MG63 (cell line): Measurements from ENCODE around the gene ENOSF1. TPM values are rescaled to one million over a fixed set of nuclear protein-coding genes. Genes with fewer than 3 reads are reported as not detected.
"Not testable (repeated sequence)": the region's sequence is repeated elsewhere in the genome, so short reads cannot be mapped to it uniquely, and the experiment has no call there.

Experiments used
- DNase-seq: peaks from one replicate; pipeline ENCODE4 v3.0.0-alpha.2; 2020
- H3K27me3 ChIP-seq: fragments of 250-450 bp; sonication (Bioruptor Pico); 2 replicates; pipeline ENCODE4 v1.5.1; 2020; ENCODE audit warnings: mild to moderate bottlenecking, moderate library complexity
- H3K36me3 ChIP-seq: fragments of 250-450 bp; sonication (Bioruptor Pico); 2 replicates; pipeline ENCODE4 v1.5.1; 2020; ENCODE audit warnings: mild to moderate bottlenecking, moderate library complexity
- H3K4me3 ChIP-seq: fragments of 250-450 bp; sonication (Bioruptor Pico); 2 replicates; pipeline ENCODE4 v1.5.1; 2020; ENCODE audit warnings: mild to moderate bottlenecking, moderate library complexity
- H3K9me3 ChIP-seq: fragments of 250-450 bp; sonication (Bioruptor Pico); 2 replicates; pipeline ENCODE4 v1.5.1; 2020; ENCODE audit warnings: mild to moderate bottlenecking, moderate library complexity
- total RNA-seq: library from RNA; depleted of rRNA; stranded (reverse); fragments of >200 nt; shearing (Covaris generic); gene quantifications from 2 replicates; pipeline ENCODE4 v1.2.3, GENCODE V29; 2014; ENCODE audit warnings: low replicate concordance; rRNA removed

The ENOSF1 gene
- total RNA-seq = 0.27 and 7.8 TPM in 2 replicates

- no peaks in the 10 kb centered on the region for H3K36me3 ChIP-seq
- peaks cover 6% of the 10 kb centered on the region; the same call in 1 of the 2 replicates for H3K9me3 ChIP-seq
- peak; percentile 73 for DNase-seq
- H3K27me3 ChIP-seq = no peaks in the 10 kb centered on the region
- H3K4me3 ChIP-seq = peak within 1 kb of the TSS; percentile 66
These were observed at the start of gene ENOSF1 for GRCh38 chr18:712401-713134. Gene ENOSF1, minus strand, starts transcription at chr18:712630. Its CDS starts 43 bp downstream, at chr18:712587.

GRCh38 chr18:759864-760263 lies 47.4 kb upstream of the ENOSF1 start:
- not testable (repeated sequence) for H3K27me3 ChIP-seq, DNase-seq, H3K36me3 ChIP-seq, H3K9me3 ChIP-seq, H3K4me3 ChIP-seq

GRCh38 chr18:755506-755905 lies 43.1 kb upstream of the ENOSF1 start:
- no peaks in the 10 kb centered on the region for H3K9me3 ChIP-seq
- H3K27me3 ChIP-seq = no peaks in the 10 kb centered on the region
- H3K36me3 ChIP-seq = peaks cover 8% of the 10 kb centered on the region; the same call in 1 of the 2 replicates
- DNase-seq = no peak
- H3K4me3 ChIP-seq = no peak overlapping the region

GRCh38 chr18:754656-755055 lies 42.2 kb upstream of the ENOSF1 start:
- Histone ChIP-seq H3K9me3 (no peaks in the 10 kb centered on the region), H3K27me3 (no peaks in the 10 kb centered on the region), H3K4me3 (no peak overlapping the region), H3K36me3 (peaks cover 8% of the 10 kb centered on the region; the same call in 1 of the 2 replicates)
- DNase-seq = no peak

- Histone ChIP-seq H3K9me3 (no peaks in the 10 kb centered on the region), H3K27me3 (no peaks in the 10 kb centered on the region), H3K36me3 (peaks cover 19% of the 10 kb centered on the region), H3K4me3 (no peak overlapping the region)
- no peak for DNase-seq
These were observed 38.0 kb upstream of the ENOSF1 start for GRCh38 chr18:750456-750855.

- Histone ChIP-seq H3K36me3 (peaks cover 27% of the 10 kb centered on the region), H3K27me3 (no peaks in the 10 kb centered on the region), H3K4me3 (no peak overlapping the region)
These were observed 32.6 kb upstream of the ENOSF1 start for GRCh38 chr18:744832-745597.

GRCh38 chr18:741931-742512 lies 29.6 kb upstream of the ENOSF1 start:
- no peak for DNase-seq
- Histone ChIP-seq H3K9me3 (no peaks in the 10 kb centered on the region), H3K36me3 (peaks cover 35% of the 10 kb centered on the region), H3K4me3 (no peak overlapping the region), H3K27me3 (no peaks in the 10 kb centered on the region)

More at GRCh38 chr18:744832-745597, 32.6 kb upstream of the ENOSF1 start:
- no peak for DNase-seq
- no peaks in the 10 kb centered on the region for H3K9me3 ChIP-seq

GRCh38 chr18:732371-732770 lies 19.9 kb upstream of the ENOSF1 start:
- Histone ChIP-seq H3K27me3 (no peaks in the 10 kb centered on the region), H3K36me3 (peaks cover 19% of the 10 kb centered on the region), H3K4me3 (no peak overlapping the region), H3K9me3 (no peaks in the 10 kb centered on the region)
- no peak for DNase-seq

- no peak overlapping the region for H3K4me3 ChIP-seq
- DNase-seq = no peak
- no peaks in the 10 kb centered on the region for H3K27me3 ChIP-seq
- peaks cover 12% of the 10 kb centered on the region for H3K36me3 ChIP-seq
- no peaks in the 10 kb centered on the region for H3K9me3 ChIP-seq
These were observed 18.8 kb upstream of the ENOSF1 start for GRCh38 chr18:731185-731584.

GRCh38 chr18:730692-731091 lies 18.3 kb upstream of the ENOSF1 start:
- peaks cover 12% of the 10 kb centered on the region for H3K36me3 ChIP-seq
- no peak for DNase-seq
- no peaks in the 10 kb centered on the region for H3K9me3 ChIP-seq
- no peak overlapping the region for H3K4me3 ChIP-seq
- no peaks in the 10 kb centered on the region for H3K27me3 ChIP-seq

GRCh38 chr18:730120-730519 lies 17.7 kb upstream of the ENOSF1 start:
- H3K9me3 ChIP-seq, H3K27me3 ChIP-seq, DNase-seq, H3K4me3 ChIP-seq: not testable (repeated sequence)
- peaks cover 11% of the 10 kb centered on the region for H3K36me3 ChIP-seq

- DNase-seq = no peak
- Histone ChIP-seq H3K36me3 (peaks cover 9% of the 10 kb centered on the region), H3K9me3 (no peaks in the 10 kb centered on the region)
These were observed 13.2 kb upstream of the ENOSF1 start for GRCh38 chr18:725646-726045.

GRCh38 chr18:723541-724080 lies 11.2 kb upstream of the ENOSF1 start:
- Histone ChIP-seq H3K27me3 (no peaks in the 10 kb centered on the region), H3K9me3 (no peaks in the 10 kb centered on the region), H3K36me3 (peaks cover 9% of the 10 kb centered on the region), H3K4me3 (no peak overlapping the region)
- DNase-seq = no peak

More at GRCh38 chr18:725646-726045, 13.2 kb upstream of the ENOSF1 start:
- Histone ChIP-seq H3K4me3 (no peak overlapping the region), H3K27me3 (no peaks in the 10 kb centered on the region)

GRCh38 chr18:717003-717402 lies 4.6 kb upstream of the ENOSF1 start:
- Histone ChIP-seq H3K36me3 (no peaks in the 10 kb centered on the region; the same call in 1 of the 2 replicates), H3K27me3 (no peaks in the 10 kb centered on the region), H3K4me3 (no peak overlapping the region), H3K9me3 (peaks cover 6% of the 10 kb centered on the region; the same call in 1 of the 2 replicates)
- DNase-seq = no peak

- DNase-seq = peak; percentile 66
- Histone ChIP-seq H3K9me3 (peaks cover 6% of the 10 kb centered on the region; the same call in 1 of the 2 replicates), H3K4me3 (no peak overlapping the region), H3K36me3 (no peaks in the 10 kb centered on the region; the same call in 1 of the 2 replicates), H3K27me3 (no peaks in the 10 kb centered on the region)
These were observed 3.2 kb upstream of the ENOSF1 start for GRCh38 chr18:715626-716025.

GRCh38 chr18:713135-713490 lies 683 bp upstream of the ENOSF1 start:
- H3K9me3 ChIP-seq = peaks cover 6% of the 10 kb centered on the region; the same call in 1 of the 2 replicates
- H3K4me3 ChIP-seq = no peak overlapping the region
- DNase-seq = no peak
- H3K27me3 ChIP-seq = no peaks in the 10 kb centered on the region
- H3K36me3 ChIP-seq = no peaks in the 10 kb centered on the region; the same call in 1 of the 2 replicates
